NCI-H1417 (cell line): Measurements from ENCODE around the gene IGHMBP2.
"Not testable (repeated sequence)": the region's sequence is repeated elsewhere in the genome, so short reads cannot be mapped to it uniquely, and the experiment has no call there.

Experiments
- DNase-seq, 3 experiments: peaks; one replicate each; lab custom pipeline; 2025; lab: John Stamatoyannopoulos, UW

Gene IGHMBP2

GRCh38 chr11:68903288-68904247 is at the start of gene IGHMBP2, which contains the start of gene MRPL21:
IGHMBP2 (plus strand) TSS chr11:68903891; CDS start chr11:68903953, 62 bp downstream.
MRPL21 (minus strand) TSS chr11:68903832; CDS start chr11:68903810, 22 bp downstream.
- peak; percentile 82 to 87 (median 85) for DNase-seq

GRCh38 chr11:68854273-68854958 is 49.3 kb upstream of the IGHMBP2 start:
- no peak for DNase-seq

- no peak for DNase-seq
These were observed 48.3 kb upstream of the IGHMBP2 start for GRCh38 chr11:68855205-68855981.

- DNase-seq = not testable (repeated sequence)
These were observed 47.2 kb upstream of the IGHMBP2 start for GRCh38 chr11:68856425-68857030.

- DNase-seq = no peak
These were observed 46.6 kb upstream of the IGHMBP2 start for GRCh38 chr11:68857037-68857586.

GRCh38 chr11:68859123-68859522 is 44.6 kb upstream of the IGHMBP2 start:
- no peak for DNase-seq

GRCh38 chr11:68862421-68862820 is 41.3 kb upstream of the IGHMBP2 start:
- DNase-seq = no peak

- DNase-seq = no peak
These were observed 40.0 kb upstream of the IGHMBP2 start for GRCh38 chr11:68863553-68864265.

- no peak for DNase-seq
These were observed 38.5 kb upstream of the IGHMBP2 start for GRCh38 chr11:68865241-68865640.

GRCh38 chr11:68867066-68867465 is 36.6 kb upstream of the IGHMBP2 start:
- no peak for DNase-seq

- DNase-seq = no peak
These were observed 35.4 kb upstream of the IGHMBP2 start for GRCh38 chr11:68868221-68868835.

GRCh38 chr11:68870470-68870869 is 33.2 kb upstream of the IGHMBP2 start:
- DNase-seq = no peak

GRCh38 chr11:68872216-68873003 is 31.3 kb upstream of the IGHMBP2 start:
- no peak for DNase-seq

- no peak for DNase-seq
These were observed 25.7 kb upstream of the IGHMBP2 start for GRCh38 chr11:68878022-68878421.

- no peak for DNase-seq
These were observed 22.8 kb upstream of the IGHMBP2 start for GRCh38 chr11:68880851-68881250.

- DNase-seq = no peak
These were observed 22.4 kb upstream of the IGHMBP2 start for GRCh38 chr11:68881320-68881719.

- DNase-seq = no peak
These were observed 21.3 kb upstream of the IGHMBP2 start for GRCh38 chr11:68882391-68882790.

GRCh38 chr11:68884827-68885226 is 18.9 kb upstream of the IGHMBP2 start:
- not testable (repeated sequence) for DNase-seq

- DNase-seq = no peak
These were observed 13.7 kb upstream of the IGHMBP2 start for GRCh38 chr11:68889948-68890446.
